ENCODE measurements around the gene F2RL2. TPM values are rescaled to one million over a fixed set of nuclear protein-coding genes. Genes with fewer than 3 reads are reported as not detected.

F2RL2 gene
- total RNA-seq, 1 experiment from 2014 or later: not detected

- no peak overlapping the region for H2BK5ac ChIP-seq (ENCODE audit: insufficient read length, low read length)
- no CpG with 5 or more reads among the region's 4 CpGs for WGBS (ENCODE audit: extremely low coverage, insufficient read length, low lambda C conversion rate)
- H3K4me1 ChIP-seq (ENCODE audit: insufficient read depth, low read length): no peaks in the 10 kb centered on the region
- H4K5ac ChIP-seq (ENCODE audit: insufficient read length, low read depth, low read length): no peak overlapping the region
- Mint-ChIP-seq H3K27me3 (ENCODE audit: low read depth) (no peaks in the 10 kb centered on the region), H3K9me3 (no peaks in the 10 kb centered on the region), H3K36me3 (ENCODE audit: insufficient read depth in 1 of 3, low read depth in 3 of 3) (peaks cover 0 to 7% (median 5%) of the 10 kb centered on the region in 3 experiments; a peak in 3 of 7 replicates), H3K4me3 (no peak overlapping the region), H3K27ac (no peak overlapping the region), H3K4me1 (no peaks in the 10 kb centered on the region)
- TF ChIP-seq CTCF (conservative IDR thresholded peaks at IDR 0.05): no peak
- H2BK15ac ChIP-seq (ENCODE audit: low read depth, low read length): no peak overlapping the region
- no peak for DNase-seq
- no peak overlapping the region for H4K8ac ChIP-seq (replicated peaks; ENCODE audit: insufficient read length, low read depth, low read length)
- no peak overlapping the region for H2AK5ac ChIP-seq (ENCODE audit: insufficient read length, low read length)
- H3K79me1 ChIP-seq (ENCODE audit: insufficient read depth, low read depth, low read length, poor library complexity, severe bottlenecking): no peaks in the 10 kb centered on the region
- H3K9ac ChIP-seq (ENCODE audit: extremely low read depth, insufficient read length, low read length): no peak overlapping the region
- no peaks in the 10 kb centered on the region for H4K20me1 ChIP-seq (ENCODE audit: control insufficient read depth, insufficient read depth, insufficient read length)
- H4K91ac ChIP-seq (ENCODE audit: insufficient read length, low read depth, low read length): no peak overlapping the region
- H3K9me3 ChIP-seq (ENCODE audit: control insufficient read depth, low read depth, low read length): no peaks in the 10 kb centered on the region
- no peak overlapping the region for H2BK120ac ChIP-seq (ENCODE audit: low read depth, low read length, poor library complexity, severe bottlenecking)
- H3K27ac ChIP-seq (ENCODE audit: insufficient read length, low read depth, low read length): no peak overlapping the region
- no peak overlapping the region for H3K4ac ChIP-seq (ENCODE audit: low read depth, low read length)
- no peak overlapping the region for H2AFZ ChIP-seq (ENCODE audit: low read length)
- no peak overlapping the region for H3K56ac ChIP-seq (ENCODE audit: insufficient read length, low read depth, low read length)
- no peak overlapping the region for H3T11ph ChIP-seq (ENCODE audit: low read length)
- H2BK12ac ChIP-seq (ENCODE audit: insufficient read length, low read depth, low read length): no peak overlapping the region
- H3K4me2 ChIP-seq (ENCODE audit: insufficient read depth, insufficient read length, low read length): no peak overlapping the region
- no peak overlapping the region for H3K23ac ChIP-seq (ENCODE audit: insufficient read length, low read depth, low read length)
- H3K27me3 ChIP-seq (ENCODE audit: insufficient read depth, low read length): no peaks in the 10 kb centered on the region
- H3K79me2 ChIP-seq (ENCODE audit: insufficient read depth, low read length): no peaks in the 10 kb centered on the region
- H3K23me2 ChIP-seq (ENCODE audit: insufficient read length, low read depth, low read length, poor library complexity, severe bottlenecking): no peaks in the 10 kb centered on the region
- H2BK20ac ChIP-seq (ENCODE audit: low read depth, low read length, poor library complexity, severe bottlenecking): no peak overlapping the region
- no peak overlapping the region for H3K18ac ChIP-seq (ENCODE audit: insufficient read length, low read depth, low read length)
- H3K14ac ChIP-seq (ENCODE audit: insufficient read depth, low read length): no peak overlapping the region
These were observed 22.5 kb downstream of the F2RL2 start for GRCh38 chr5:76600716-76601115.

All from H9 (cell line).